Heart right ventricle (tissue), 16 donors: ENCODE results near the gene CACNG4. TPM values are rescaled to one million over a fixed set of nuclear protein-coding genes. Genes with fewer than 3 reads are reported as not detected.

Experiments used
- ATAC-seq, 8 donors: fragments of 200-7000 bp; cut with Tn5 transposase; one replicate each; pipeline ENCODE4 v1.9.1; 2020; ENCODE audit warnings: mild to moderate bottlenecking in 8 of 8, moderate library complexity in 8 of 8, moderate number of reproducible peaks in 1 of 8
- DNase-seq, 2 donors: peaks; one replicate each; pipeline ENCODE4 v3.0.0-alpha.2; 2020
- H3K27ac ChIP-seq, 10 donors: fragments of 200-600 bp; sonication (generic) in 2 of 10; one replicate each; pipeline versions ENCODE4 v1.5.0 to v1.8.0; 2020 to 2022; ENCODE audit warnings: mild to moderate bottlenecking in 3 of 10
- H3K27me3 ChIP-seq, 7 donors: fragments of 200-600 bp; one replicate each; pipeline ENCODE4 v1.8.0; 2021 to 2022; ENCODE audit warnings: mild to moderate bottlenecking in 2 of 7
- H3K36me3 ChIP-seq, 9 donors: fragments of 200-600 bp; sonication (generic) in 1 of 9; one replicate each; pipeline versions ENCODE4 v1.5.0 to v1.8.0; 2020 to 2022; ENCODE audit warnings: mild to moderate bottlenecking in 2 of 9
- H3K4me1 ChIP-seq, 9 donors: fragments of 200-600 bp; sonication (generic) in 1 of 9; one replicate each; pipeline versions ENCODE4 v1.5.0 to v1.8.0; 2020 to 2022; ENCODE audit warnings: mild to moderate bottlenecking in 4 of 9
- H3K4me3 ChIP-seq, 10 donors: fragments of 200-600 bp; sonication (generic) in 2 of 10; one replicate each; pipeline versions ENCODE4 v1.5.0 to v1.8.0; 2020 to 2022; ENCODE audit warnings: mild to moderate bottlenecking in 7 of 10, moderate library complexity in 2 of 10
- H3K9me3 ChIP-seq, 11 donors: fragments of 200-600 bp in 10 of 11; sonication (generic) in 2 of 11; one replicate each; pipeline versions ENCODE4 v1.5.0 to v1.8.0; 2013 to 2022; ENCODE audit warnings: mild to moderate bottlenecking in 2 of 11, control low read depth in 1 of 11, moderate library complexity in 1 of 11
- CTCF ChIP-seq, 9 donors: fragments of 200-600 bp; sonication (generic) in 2 of 9; IDR thresholded peaks; one replicate each; pipeline versions ENCODE4 v1.5.0 to v1.8.0; 2021 to 2022; ENCODE audit warnings: antibody characterized with exemption in 9 of 9, mild to moderate bottlenecking in 5 of 9, moderate library complexity in 1 of 9
- WGBS, 2 donors: extraction: QIAGEN DNeasy Blood & Tissue Kit; methylation state at CpG; one replicate each; pipeline ENCODE4 v1.1.7; 2013; ENCODE audit warnings: inconsistent platforms in 1 of 2; 5-methylcytosine and 5-hydroxymethylcytosine counted together
- intact Hi-C, 10 donors: fragments of 100-400 bp; cut with DNase I; formaldehyde crosslinking; loops; one replicate each; pipeline versions ENCODE4 v1.11.1 to v1.14.2; 2022
- polyA plus RNA-seq, 2 donors: library from polyadenylated mRNA; stranded (reverse); fragments of 200-250 nt; gene quantifications; one replicate each; pipeline ENCODE4 v1.2.3, GENCODE V29; 2013
- total RNA-seq, 10 donors: library from RNA; stranded (reverse); fragmentation: NEBNext Ultra II Directional in 3 of 10; extraction: Animal tissue kit (Norgen Biotek cat#: 25700) in 3 of 10; gene quantifications; one replicate each; pipeline versions ENCODE4 v1.2.1 to v1.2.4, GENCODE V29; 2021 to 2023
- donor health status: Arrhythmogenic right ventricular cardiomyopathy.
- donor health status: ischemic (EF 13 %, LVEDD 7.1; RV severe dilation, severe dysfunction).
- donor health status: healthy with polysubstance abuse.
- donor health status: DM: no; HTN: yes; CAD: no.
- donor health status: DM: no; HTN: no; CAD: no.
- donor health status: ischemic (EF 25% LVEDD 6.9; RV normal size, moderate dysfunction).
- donor health status: ischemic (EF 25% LVEDD 5.7; RV mildly dilated, moderate dysfunction).
- donor health status: healthy.
- donor health status: DM: yes; HTN: yes; CAD: no.
- donor health status: Ischemic cardiomyopathy.
- donor health status: ischemic (EF 35%, LVEDD 5.7; RV mildly dilated, moderate dysfunction).
- donor health status: nonischemic (EF 11% LVEDD 7.7; RV severe dilation, severe dysfunction).
- donor health status: DM: yes; HTN: yes; CAD: no.
- donor health status: PGD.
- donor health status: ischemic (EF 29% LVEDD 5.4; RV normal size, mild dysfunction).
- donor health status: nonischemic (EF 23%, LVEDD 6.1; RV moderate dilation, normal function).

CACNG4 gene
- total and polyA plus RNA-seq, 12 donors = 0.06 to 0.11 (median 0.07) TPM; not detected in 7

GRCh38 chr17:67024736-67025135 lies 60.2 kb downstream of the CACNG4 start:
- no peaks in the 10 kb centered on the region for H3K9me3 ChIP-seq
- H3K4me3 ChIP-seq = no peak overlapping the region
- TF ChIP-seq CTCF (IDR thresholded peaks at IDR 0.05) = no peak
- H3K27ac ChIP-seq = no peak overlapping the region
- ATAC-seq (no peak), DNase-seq (no peak)
- intact Hi-C loops = no loop called here
- H3K27me3 ChIP-seq = no peaks in the 10 kb centered on the region
- peaks cover 0 to 11% (median 0%) of the 10 kb centered on the region in 9 donors for H3K4me1 ChIP-seq
- 93 to 95% methylated on average over 17 of the region's 17 CpGs for WGBS, 2 donors
- H3K36me3 ChIP-seq = no peaks in the 10 kb centered on the region

- intact Hi-C loops = no loop called here
- DNase-seq = no peak
- no peaks in the 10 kb centered on the region for H3K36me3 ChIP-seq
- no peak overlapping the region for H3K4me3 ChIP-seq
- no peaks in the 10 kb centered on the region for H3K27me3 ChIP-seq
- ATAC-seq = no peak
- no peak overlapping the region for H3K27ac ChIP-seq
- WGBS, 2 donors = 90 to 92% methylated on average over 20 of the region's 20 CpGs
- peaks cover 0 to 11% (median 0%) of the 10 kb centered on the region in 9 donors for H3K4me1 ChIP-seq
- H3K9me3 ChIP-seq = no peaks in the 10 kb centered on the region
- TF ChIP-seq CTCF (IDR thresholded peaks at IDR 0.05) = no peak
Observed at GRCh38 chr17:67025216-67025792, 60.8 kb downstream of the CACNG4 start.

- Histone ChIP-seq H3K9me3 (no peaks in the 10 kb centered on the region), H3K27ac (no peak overlapping the region), H3K36me3 (no peaks in the 10 kb centered on the region), H3K4me1 (peaks cover 0 to 11% (median 0%) of the 10 kb centered on the region in 9 donors), H3K27me3 (no peaks in the 10 kb centered on the region), H3K4me3 (no peak overlapping the region)
- DNase-seq (no peak), ATAC-seq (peak in 1 of 8 donors; percentile 9)
- intact Hi-C loops = no loop called here
- 92 to 94% methylated on average over 2 of the region's 2 CpGs for WGBS, 2 donors
- TF ChIP-seq CTCF (IDR thresholded peaks at IDR 0.05) = no peak
Observed at GRCh38 chr17:67026341-67026740, 61.8 kb downstream of the CACNG4 start.

GRCh38 chr17:67027031-67027628 lies 62.6 kb downstream of the CACNG4 start:
- intact Hi-C loops = no loop called here
- DNase-seq (peak; percentile 23 to 48), ATAC-seq (peak in 7 of 8 donors; percentile 67 to 92 (median 83))
- H3K9me3 ChIP-seq = no peaks in the 10 kb centered on the region
- no peaks in the 10 kb centered on the region for H3K27me3 ChIP-seq
- no peaks in the 10 kb centered on the region for H3K36me3 ChIP-seq
- H3K4me1 ChIP-seq = peaks cover 0 to 11% (median 0%) of the 10 kb centered on the region in 9 donors
- H3K27ac ChIP-seq = no peak overlapping the region
- no peak overlapping the region for H3K4me3 ChIP-seq
- WGBS, 2 donors = 72 to 74% methylated on average over 12 of the region's 12 CpGs
- no peak for TF ChIP-seq CTCF (IDR thresholded peaks at IDR 0.05)
